Motor neuron (in vitro differentiated cells): ENCODE data around the gene SNX18. TPM values are rescaled to one million over a fixed set of nuclear protein-coding genes. Genes with fewer than 3 reads are reported as not detected.

Source experiments
- ATAC-seq, 8 experiments: fragments of 200-7000 bp; cut with Tn5 transposase; replicated peaks in 6 of 8; 2 replicates each; pipeline ENCODE4 v1.8.0; 2021; ENCODE audit warnings: mild to moderate bottlenecking in 8 of 8, moderate library complexity in 8 of 8
- H3K27ac ChIP-seq, 2 donors: fragments of 250-450 bp; sonication (Bioruptor Pico); 2 replicates each; pipeline ENCODE4 v1.9.0; 2021; ENCODE audit warnings: antibody characterized with exemption in 2 of 2, mild to moderate bottlenecking in 2 of 2, moderate library complexity in 1 of 2
- H3K4me1 ChIP-seq, 2 donors: fragments of 250-450 bp; sonication (Bioruptor Pico); replicated peaks in 1 of 2; 2 replicates each; pipeline ENCODE4 v1.6.1; 2021; ENCODE audit warnings: antibody characterized with exemption in 2 of 2, mild to moderate bottlenecking in 2 of 2, moderate library complexity in 1 of 2
- H3K4me3 ChIP-seq, 5 donors: fragments of 250-450 bp; sonication (Bioruptor Pico); 2 replicates each; pipeline ENCODE4 v1.9.0; 2021; ENCODE audit warnings: antibody characterized with exemption in 5 of 5, mild to moderate bottlenecking in 5 of 5, moderate library complexity in 4 of 5
- WGBS, 10 experiments: fragments of 450-650 bp; shearing (Covaris generic); methylation state at CpG; one replicate each; pipeline ENCODE4 v1.0.0; 2022; 5-methylcytosine and 5-hydroxymethylcytosine counted together
- in situ Hi-C, 9 experiments: fragments of 400-800 bp; cut with MboI; loops; one replicate each; pipeline ENCODE4 v1.15.0; 2021; ENCODE audit warnings: low sequenced_read_pairs in 9 of 9, low pct_unique_long_range_greater_than_20kb in 2 of 9; ENCODE audit not compliant: unreplicated experiment in 9 of 9
- total RNA-seq, 8 experiments: library from RNA; unstranded; fragments of 300-600 nt; gene quantifications; 2 replicates each; pipeline versions ENCODE4 v1.2.3 to v1.2.4, GENCODE V29; 2022

SNX18 gene
- total RNA-seq, 8 experiments from 2014 or later, result 12.4 to 26.2 (median 17.0) TPM

DNA sequence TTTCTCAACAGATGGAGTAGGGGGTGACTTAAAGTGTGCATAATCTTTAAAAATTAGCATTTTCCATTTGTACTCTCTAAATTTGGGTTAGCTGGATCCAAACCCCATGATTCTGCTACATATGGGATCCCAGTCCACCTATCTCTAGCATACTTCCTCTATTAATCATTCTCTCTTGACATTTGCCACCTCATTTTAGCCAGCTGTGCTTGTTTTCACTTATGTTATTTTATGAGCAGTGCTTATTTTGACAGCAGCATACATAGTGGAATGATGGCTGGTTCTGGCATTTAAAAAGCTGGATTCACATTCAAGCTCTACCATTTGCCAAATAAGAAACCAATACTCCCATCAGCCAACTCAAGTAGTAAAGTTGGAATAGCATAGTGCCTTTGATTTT is 22.5 kb upstream of the SNX18 start:
- no peak for ATAC-seq
- no peak overlapping the region for H3K4me3 ChIP-seq
- in situ Hi-C loops, result loop anchor here in 1 of 9 experiments (10.0 kb wide), 1 partner anchor 60 kb away; no protein-coding TSS in a partner anchor

DNA sequence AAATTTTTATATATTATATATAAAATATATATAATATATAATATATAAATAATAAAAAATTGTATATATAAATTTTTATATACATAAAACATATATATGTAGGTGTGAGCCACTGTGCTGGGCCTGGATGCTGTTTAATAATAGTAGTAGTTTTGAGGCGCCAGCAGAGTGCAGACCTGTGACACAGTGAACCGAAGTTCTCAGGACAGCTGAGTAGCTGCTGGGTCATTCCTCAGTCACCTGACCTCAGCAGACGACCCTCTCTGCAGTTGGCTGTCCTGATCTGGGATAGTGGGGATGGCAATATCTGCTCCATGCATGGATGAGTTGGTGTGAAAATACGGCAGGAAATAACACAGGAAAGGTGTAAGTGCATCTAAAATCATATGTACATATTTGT is 3.3 kb upstream of the SNX18 start:
- H3K4me1 ChIP-seq, result peaks cover 11 to 14% of the 10 kb centered on the region in 2 donors
- H3K4me3 ChIP-seq, result no peak overlapping the region
- in situ Hi-C loops, result loop anchor here in 7 of 9 experiments (10.0 to 25.0 kb wide), 4 partner anchors 223 to 623 kb away; no protein-coding TSS in a partner anchor
- WGBS, 10 experiments, result 0 to 71% (median 20%) methylated on average over 1 to 4 of the region's 4 CpGs; no CpG with 5 or more reads in 1 of the 10 experiments
- ATAC-seq, result no peak
- no peak overlapping the region for H3K27ac ChIP-seq

More for the DNA sequence above, 22.5 kb upstream of the SNX18 start:
- Histone ChIP-seq H3K4me1 (no peaks in the 10 kb centered on the region), H3K27ac (no peak overlapping the region)

GRCh38 chr5:54514841-54515432 is 2.6 kb upstream of the SNX18 start:
- no peak overlapping the region for H3K4me3 ChIP-seq
- no peak overlapping the region for H3K27ac ChIP-seq
- ATAC-seq, result peak in 4 of 8 experiments; percentile 3 to 28 (median 7)
- in situ Hi-C loops, result loop anchor here in 7 of 9 experiments (10.0 to 25.0 kb wide), 4 partner anchors 222 to 622 kb away; no protein-coding TSS in a partner anchor
- H3K4me1 ChIP-seq, result peaks cover 15 to 17% of the 10 kb centered on the region in 2 donors
- 0 to 100% (median 75%) methylated on average over 1 to 7 of the region's 8 CpGs; no CpG with 5 or more reads in 3 of the 10 experiments for WGBS, 10 experiments

DNA sequence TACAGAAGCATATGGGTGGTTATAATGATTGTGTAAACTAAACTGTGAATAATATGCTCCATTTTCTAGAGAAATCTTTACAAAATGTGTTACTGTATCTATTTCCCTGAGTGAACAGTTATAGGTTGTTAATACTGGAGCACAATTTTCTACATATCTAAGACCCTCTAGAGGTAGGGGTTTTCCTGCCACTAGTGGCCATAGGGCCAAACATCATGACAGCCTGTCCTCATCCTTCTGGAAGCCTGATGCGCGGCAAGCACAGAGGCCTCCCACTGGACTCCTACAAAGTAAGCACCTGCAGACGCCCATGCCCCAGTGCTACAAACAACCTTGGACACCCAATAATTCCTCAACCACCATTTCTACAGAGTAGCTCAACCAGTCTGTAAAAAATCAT is 1.9 kb upstream of the SNX18 start:
- H3K27ac ChIP-seq, result no peak overlapping the region
- no peak overlapping the region for H3K4me3 ChIP-seq
- no peak for ATAC-seq
- in situ Hi-C loops, result loop anchor here in 7 of 9 experiments (10.0 to 25.0 kb wide), 4 partner anchors 222 to 622 kb away; no protein-coding TSS in a partner anchor
- peaks cover 15 to 18% of the 10 kb centered on the region in 2 donors for H3K4me1 ChIP-seq
- WGBS, 10 experiments, result 87 to 100% (median 100%) methylated on average over 1 to 3 of the region's 3 CpGs; no CpG with 5 or more reads in 5 of the 10 experiments

DNA sequence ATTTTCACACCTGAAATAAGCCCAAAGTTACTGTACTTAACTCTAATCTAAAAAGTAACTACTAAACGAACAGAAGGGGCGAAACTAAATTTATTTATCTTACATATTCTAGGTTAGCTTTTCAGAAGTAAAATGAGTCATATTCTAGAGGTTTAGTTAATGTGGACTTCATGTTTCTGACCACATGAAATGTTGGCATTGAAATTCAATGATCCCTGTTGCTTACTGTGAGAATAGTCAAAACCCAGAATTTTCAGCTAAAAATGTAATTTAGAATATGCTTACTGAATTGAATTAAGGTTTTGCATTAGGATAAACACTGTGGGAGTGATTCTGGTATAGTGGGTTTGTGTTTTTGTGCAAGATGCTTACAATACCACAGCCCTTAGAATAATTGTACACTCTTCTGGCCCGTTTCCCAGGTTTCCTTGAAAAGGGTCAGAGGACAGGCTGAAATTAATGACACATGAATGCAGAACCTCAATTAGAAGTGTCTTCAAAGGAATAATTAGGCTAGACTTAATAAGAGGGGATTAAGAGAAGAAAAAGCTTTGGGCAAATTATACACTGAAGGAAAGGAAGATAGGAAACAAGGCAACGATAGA is 1.4 kb upstream of the SNX18 start:
- Histone ChIP-seq H3K27ac (no peak overlapping the region), H3K4me3 (no peak overlapping the region), H3K4me1 (peaks cover 17 to 18% of the 10 kb centered on the region in 2 donors)
- in situ Hi-C loops, result loop anchor here in 7 of 9 experiments (10.0 to 25.0 kb wide), 4 partner anchors 221 to 621 kb away; no protein-coding TSS in a partner anchor
- no peak for ATAC-seq
- 34 to 82% (median 69%) methylated on average over 1 to 4 of the region's 4 CpGs; no CpG with 5 or more reads in 1 of the 10 experiments for WGBS, 10 experiments

DNA sequence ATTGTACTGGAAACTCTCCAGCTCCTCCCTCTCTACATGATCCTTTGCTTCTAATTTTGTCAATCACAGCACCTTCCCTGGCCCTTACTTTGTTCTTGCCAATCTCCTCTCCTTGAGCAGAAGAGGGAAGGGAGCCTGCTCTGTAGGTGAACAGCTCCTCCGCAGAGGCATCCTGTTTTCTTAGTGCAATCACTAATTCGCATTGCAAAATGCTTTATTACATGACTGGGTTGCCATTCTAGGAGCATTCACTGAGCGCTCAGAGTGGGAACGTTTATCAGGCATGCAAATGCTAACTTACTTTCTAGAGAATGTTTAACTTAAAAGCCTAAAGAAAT is 416 bp upstream of the SNX18 start:
- H3K4me1 ChIP-seq, result peaks cover 24% of the 10 kb centered on the region in 2 donors
- 0 to 13% (median 4%) methylated on average over 2 to 4 of the region's 4 CpGs for WGBS, 10 experiments
- peak; percentile 3 to 42 (median 28) for ATAC-seq
- in situ Hi-C loops, result loop anchor here in 7 of 9 experiments (10.0 to 25.0 kb wide), 4 partner anchors 220 to 620 kb away; no protein-coding TSS in a partner anchor
- H3K27ac ChIP-seq, result no peak overlapping the region
- H3K4me3 ChIP-seq, result peak overlapping the region; percentile 67 to 90 (median 87)

- in situ Hi-C loops, result loop anchor here in 7 of 9 experiments (10.0 to 25.0 kb wide), 4 partner anchors 219 to 619 kb away; no protein-coding TSS in a partner anchor
- H3K27ac ChIP-seq, result peak overlapping the region; percentile 82 to 89
Measured at GRCh38 chr5:54518146-54518817, 723 bp downstream of the SNX18 start.

GRCh38 chr5:54518818-54519508 is 1.4 kb downstream of the SNX18 start:
- in situ Hi-C loops, result loop anchor here in 7 of 9 experiments (10.0 to 25.0 kb wide), 4 partner anchors 218 to 618 kb away; no protein-coding TSS in a partner anchor
- peaks cover 39 to 42% of the 10 kb centered on the region in 2 donors for H3K4me1 ChIP-seq
- no peak overlapping the region for H3K27ac ChIP-seq
- peak overlapping the region; percentile 67 to 90 (median 87) for H3K4me3 ChIP-seq
- 34 to 100% (median 73%) methylated on average over 4 to 16 of the region's 50 CpGs; no CpG with 5 or more reads in 4 of the 10 experiments for WGBS, 10 experiments
- ATAC-seq, result no peak

More at GRCh38 chr5:54518146-54518817, 723 bp downstream of the SNX18 start:
- H3K4me1 ChIP-seq, result peaks cover 34 to 35% of the 10 kb centered on the region in 2 donors
- peak overlapping the region; percentile 67 to 90 (median 87) for H3K4me3 ChIP-seq
- peak; percentile 22 to 50 (median 39) for ATAC-seq
- WGBS, 10 experiments, result 0 to 70% methylated on average over 4 to 9 of the region's 79 CpGs; no CpG with 5 or more reads in 8 of the 10 experiments

DNA sequence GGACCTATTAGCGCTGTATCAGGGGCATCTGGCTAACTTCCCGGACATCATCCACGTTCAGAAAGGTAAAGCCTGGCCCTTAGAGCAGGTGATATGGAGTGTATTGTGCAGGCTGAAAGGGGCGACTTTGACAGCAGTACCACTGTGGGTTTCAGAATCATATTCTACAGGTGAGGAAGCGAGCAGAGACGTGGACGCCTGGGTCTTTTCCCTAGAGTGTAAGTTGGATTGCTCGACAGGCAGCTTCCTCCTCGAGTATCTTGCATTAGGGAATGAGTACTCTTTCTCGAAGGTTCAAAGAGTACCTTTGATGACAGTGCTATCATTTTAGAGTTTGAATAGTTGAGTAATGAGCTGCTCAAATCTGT is 1.9 kb downstream of the SNX18 start:
- 0 to 87% (median 39%) methylated on average over 1 to 7 of the region's 10 CpGs; no CpG with 5 or more reads in 2 of the 10 experiments for WGBS, 10 experiments
- in situ Hi-C loops, result loop anchor here in 7 of 9 experiments (10.0 to 25.0 kb wide), 4 partner anchors 218 to 618 kb away; no protein-coding TSS in a partner anchor
- peaks cover 42 to 43% of the 10 kb centered on the region in 2 donors for H3K4me1 ChIP-seq
- no peak overlapping the region for H3K27ac ChIP-seq
- H3K4me3 ChIP-seq, result peak overlapping the region; percentile 38 to 90 (median 72)
- no peak for ATAC-seq

- in situ Hi-C loops, result loop anchor here in 6 of 9 experiments (10.0 to 25.0 kb wide), 4 partner anchors 217 to 617 kb away; no protein-coding TSS in a partner anchor
- peak overlapping the region in 1 of 2 donors; percentile 9 for H3K27ac ChIP-seq
- peaks cover 40% of the 10 kb centered on the region in 2 donors for H3K4me1 ChIP-seq
- H3K4me3 ChIP-seq, result peak overlapping the region; percentile 38 to 90 (median 72)
- WGBS, 10 experiments, result 0 to 40% (median 3%) methylated on average over 1 to 7 of the region's 7 CpGs; no CpG with 5 or more reads in 2 of the 10 experiments
- ATAC-seq, result peak in 1 of 8 experiments; percentile 2
Measured at GRCh38 chr5:54520438-54520846, 2.9 kb downstream of the SNX18 start.

DNA sequence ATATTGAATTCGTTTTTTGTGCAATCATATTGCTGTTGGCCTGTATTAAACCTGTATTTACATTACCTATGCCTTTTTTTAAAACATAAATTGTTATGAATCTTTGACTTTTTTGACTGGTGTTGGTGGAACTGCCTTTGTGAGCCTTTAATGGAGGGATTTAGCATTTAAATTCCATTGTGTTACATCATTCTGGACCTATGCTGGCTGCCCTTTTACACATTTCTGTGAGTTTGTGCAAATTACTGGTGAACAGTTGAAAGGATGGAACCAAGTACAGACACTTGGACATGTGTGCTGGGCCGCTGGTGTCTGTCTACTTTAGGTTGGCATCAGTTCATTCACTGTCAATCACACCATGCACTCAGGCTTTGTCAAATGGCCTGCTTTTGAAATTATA is 3.4 kb downstream of the SNX18 start:
- in situ Hi-C loops, result loop anchor here in 6 of 9 experiments (10.0 to 25.0 kb wide), 4 partner anchors 216 to 616 kb away; no protein-coding TSS in a partner anchor
- WGBS, 10 experiments, result 0 to 50% (median 0%) methylated on average over 1 to 2 of the region's 2 CpGs; no CpG with 5 or more reads in 1 of the 10 experiments

More for the DNA sequence above, 3.4 kb downstream of the SNX18 start:
- peak overlapping the region; percentile 38 to 90 (median 72) for H3K4me3 ChIP-seq
- ATAC-seq, result no peak
- H3K4me1 ChIP-seq, result peaks cover 40% of the 10 kb centered on the region in 2 donors
- H3K27ac ChIP-seq, result no peak overlapping the region
